Memory B cell (primary cell): ENCODE results near the gene TGFBR3.

Experiments
- ATAC-seq: fragments of 150-1000 bp; cut with Tn5 transposase; 2 replicates; pipeline ENCODE4 v1.10.0; 2021; ENCODE audit warnings: low read depth, mild to moderate bottlenecking, moderate library complexity
- DNase-seq, 2 donors: peaks; one replicate each; pipeline ENCODE4 v3.0.0; 2022; ENCODE audit warnings: low spot score in 2 of 2
- H3K27ac Mint-ChIP-seq: one replicate; pipeline ENCODE4 v1.8.0; 2022; ENCODE audit warnings: mild to moderate bottlenecking, moderate library complexity, mixed read lengths
- H3K27me3 Mint-ChIP-seq: one replicate; pipeline ENCODE4 v1.8.0; 2022; ENCODE audit warnings: mixed read lengths
- H3K36me3 Mint-ChIP-seq: one replicate; pipeline ENCODE4 v1.8.0; 2022; ENCODE audit warnings: mild to moderate bottlenecking, mixed read lengths
- H3K4me1 Mint-ChIP-seq: one replicate; pipeline ENCODE4 v1.8.0; 2022; ENCODE audit warnings: mixed read lengths
- H3K4me3 Mint-ChIP-seq: one replicate; pipeline ENCODE4 v1.8.0; 2022; ENCODE audit warnings: mild to moderate bottlenecking, moderate library complexity, mixed read lengths
- H3K9me3 Mint-ChIP-seq: one replicate; pipeline ENCODE4 v1.8.0; 2022; ENCODE audit warnings: mixed read lengths

TGFBR3 gene

GRCh38 chr1:91727763-91728162, 158.2 kb downstream of the TGFBR3 start:
- H3K27ac Mint-ChIP-seq, result no peak overlapping the region

GRCh38 chr1:91725989-91726721, 159.8 kb downstream of the TGFBR3 start:
- Mint-ChIP-seq H3K27me3 (peaks cover 6% of the 10 kb centered on the region), H3K36me3 (no peaks in the 10 kb centered on the region), H3K9me3 (no peaks in the 10 kb centered on the region), H3K27ac (no peak overlapping the region), H3K4me3 (no peak overlapping the region), H3K4me1 (peaks cover 2% of the 10 kb centered on the region)
- ATAC-seq (no peak), DNase-seq (no peak)

More at GRCh38 chr1:91727763-91728162, 158.2 kb downstream of the TGFBR3 start:
- Mint-ChIP-seq H3K4me1 (peaks cover 5% of the 10 kb centered on the region), H3K4me3 (no peak overlapping the region), H3K36me3 (no peaks in the 10 kb centered on the region), H3K9me3 (no peaks in the 10 kb centered on the region), H3K27me3 (peaks cover 7% of the 10 kb centered on the region)
- ATAC-seq (no peak), DNase-seq (no peak)

GRCh38 chr1:91725618-91725988, 160.3 kb downstream of the TGFBR3 start:
- ATAC-seq, result no peak
- H3K36me3 Mint-ChIP-seq, result no peaks in the 10 kb centered on the region
- H3K27me3 Mint-ChIP-seq, result peaks cover 5% of the 10 kb centered on the region
- no peak overlapping the region for H3K27ac Mint-ChIP-seq
- no peak overlapping the region for H3K4me3 Mint-ChIP-seq
- H3K9me3 Mint-ChIP-seq, result no peaks in the 10 kb centered on the region
- H3K4me1 Mint-ChIP-seq, result peaks cover 2% of the 10 kb centered on the region
- DNase-seq, result no peak

GRCh38 chr1:91724644-91725043, 161.3 kb downstream of the TGFBR3 start:
- DNase-seq (no peak), ATAC-seq (no peak)
- H3K4me3 Mint-ChIP-seq, result no peak overlapping the region
- no peaks in the 10 kb centered on the region for H3K36me3 Mint-ChIP-seq
- no peaks in the 10 kb centered on the region for H3K9me3 Mint-ChIP-seq
- H3K27ac Mint-ChIP-seq, result no peak overlapping the region
- peaks cover 2% of the 10 kb centered on the region for H3K27me3 Mint-ChIP-seq
- H3K4me1 Mint-ChIP-seq, result no peaks in the 10 kb centered on the region

GRCh38 chr1:91724231-91724630, 161.7 kb downstream of the TGFBR3 start:
- H3K27ac Mint-ChIP-seq, result no peak overlapping the region
- no peaks in the 10 kb centered on the region for H3K9me3 Mint-ChIP-seq
- ATAC-seq (no peak), DNase-seq (no peak)
- H3K27me3 Mint-ChIP-seq, result peaks cover 2% of the 10 kb centered on the region
- H3K4me3 Mint-ChIP-seq, result no peak overlapping the region
- no peaks in the 10 kb centered on the region for H3K4me1 Mint-ChIP-seq
- H3K36me3 Mint-ChIP-seq, result no peaks in the 10 kb centered on the region

- Mint-ChIP-seq H3K36me3 (no peaks in the 10 kb centered on the region), H3K27ac (no peak overlapping the region), H3K4me3 (no peak overlapping the region)
Measured at GRCh38 chr1:91720044-91720443, 165.9 kb downstream of the TGFBR3 start.

GRCh38 chr1:91718877-91719276, 167.1 kb downstream of the TGFBR3 start:
- peaks cover 5% of the 10 kb centered on the region for H3K27me3 Mint-ChIP-seq

More at GRCh38 chr1:91720044-91720443, 165.9 kb downstream of the TGFBR3 start:
- DNase-seq (no peak), ATAC-seq (no peak)
- Mint-ChIP-seq H3K9me3 (no peaks in the 10 kb centered on the region), H3K27me3 (peaks cover 3% of the 10 kb centered on the region), H3K4me1 (no peaks in the 10 kb centered on the region)

GRCh38 chr1:91718368-91718767, 167.6 kb downstream of the TGFBR3 start:
- Mint-ChIP-seq H3K27ac (no peak overlapping the region), H3K27me3 (peaks cover 5% of the 10 kb centered on the region), H3K36me3 (no peaks in the 10 kb centered on the region), H3K4me3 (no peak overlapping the region), H3K4me1 (no peaks in the 10 kb centered on the region), H3K9me3 (no peaks in the 10 kb centered on the region)
- no peak for DNase-seq
- ATAC-seq, result no peak

More at GRCh38 chr1:91718877-91719276, 167.1 kb downstream of the TGFBR3 start:
- Mint-ChIP-seq H3K4me1 (no peaks in the 10 kb centered on the region), H3K9me3 (no peaks in the 10 kb centered on the region), H3K4me3 (no peak overlapping the region), H3K36me3 (no peaks in the 10 kb centered on the region), H3K27ac (no peak overlapping the region)
- no peak for DNase-seq
- no peak for ATAC-seq

- ATAC-seq, result no peak
Measured at GRCh38 chr1:91717839-91718238, 168.1 kb downstream of the TGFBR3 start.

GRCh38 chr1:91716339-91716738, 169.6 kb downstream of the TGFBR3 start:
- no peaks in the 10 kb centered on the region for H3K36me3 Mint-ChIP-seq

More at GRCh38 chr1:91717839-91718238, 168.1 kb downstream of the TGFBR3 start:
- Mint-ChIP-seq H3K4me3 (no peak overlapping the region), H3K27me3 (peaks cover 5% of the 10 kb centered on the region), H3K9me3 (no peaks in the 10 kb centered on the region), H3K4me1 (no peaks in the 10 kb centered on the region), H3K27ac (no peak overlapping the region), H3K36me3 (no peaks in the 10 kb centered on the region)
- no peak for DNase-seq

GRCh38 chr1:91715416-91716000, 170.4 kb downstream of the TGFBR3 start:
- Mint-ChIP-seq H3K4me1 (no peaks in the 10 kb centered on the region), H3K4me3 (no peak overlapping the region), H3K27ac (no peak overlapping the region), H3K27me3 (peaks cover 5% of the 10 kb centered on the region), H3K9me3 (no peaks in the 10 kb centered on the region), H3K36me3 (no peaks in the 10 kb centered on the region)
- ATAC-seq, result no peak
- DNase-seq, result no peak

More at GRCh38 chr1:91716339-91716738, 169.6 kb downstream of the TGFBR3 start:
- no peaks in the 10 kb centered on the region for H3K4me1 Mint-ChIP-seq
- H3K4me3 Mint-ChIP-seq, result no peak overlapping the region
- H3K27me3 Mint-ChIP-seq, result peaks cover 5% of the 10 kb centered on the region
- H3K27ac Mint-ChIP-seq, result no peak overlapping the region
- no peaks in the 10 kb centered on the region for H3K9me3 Mint-ChIP-seq
- DNase-seq (no peak), ATAC-seq (no peak)

GRCh38 chr1:91714867-91715381, 171.0 kb downstream of the TGFBR3 start:
- no peaks in the 10 kb centered on the region for H3K36me3 Mint-ChIP-seq
- no peaks in the 10 kb centered on the region for H3K4me1 Mint-ChIP-seq
- no peak overlapping the region for H3K27ac Mint-ChIP-seq
- ATAC-seq, result no peak
- no peak for DNase-seq
- no peaks in the 10 kb centered on the region for H3K9me3 Mint-ChIP-seq
- H3K4me3 Mint-ChIP-seq, result no peak overlapping the region
- peaks cover 5% of the 10 kb centered on the region for H3K27me3 Mint-ChIP-seq

GRCh38 chr1:91712981-91713841, 172.7 kb downstream of the TGFBR3 start:
- Mint-ChIP-seq H3K9me3 (no peaks in the 10 kb centered on the region), H3K36me3 (no peaks in the 10 kb centered on the region), H3K27me3 (peaks cover 5% of the 10 kb centered on the region), H3K4me1 (no peaks in the 10 kb centered on the region), H3K4me3 (peak overlapping the region; percentile 37), H3K27ac (peak overlapping the region; percentile 33)
- DNase-seq (no peak), ATAC-seq (peak; percentile 17)

GRCh38 chr1:91712393-91712792, 173.6 kb downstream of the TGFBR3 start:
- Mint-ChIP-seq H3K27ac (peak overlapping the region; percentile 33), H3K4me1 (no peaks in the 10 kb centered on the region), H3K4me3 (no peak overlapping the region), H3K36me3 (no peaks in the 10 kb centered on the region), H3K9me3 (no peaks in the 10 kb centered on the region), H3K27me3 (peaks cover 5% of the 10 kb centered on the region)
- no peak for DNase-seq
- ATAC-seq, result no peak
